NCI-H146 (cell line): ENCODE measurements around the gene SLC24A3.
A peak's percentile ranks its signal among the peaks of the same experiment; 100 is the strongest.
"Not testable (repeated sequence)": the region's sequence is repeated elsewhere in the genome, so short reads cannot be mapped to it uniquely, and the experiment has no call there.

Experiments used
- DNase-seq: peaks from one replicate; lab custom pipeline; 2025; lab: John Stamatoyannopoulos, UW

The SLC24A3 gene

GRCh38 chr20:19678591-19678990, 466.1 kb downstream of the SLC24A3 start:
- DNase-seq: not testable (repeated sequence)

GRCh38 chr20:19679900-19680495, 467.6 kb downstream of the SLC24A3 start:
- DNase-seq: no peak

GRCh38 chr20:19682249-19682648, 469.8 kb downstream of the SLC24A3 start:
- DNase-seq: no peak

GRCh38 chr20:19683188-19683587, 470.7 kb downstream of the SLC24A3 start:
- DNase-seq: no peak

GRCh38 chr20:19683822-19684221, 471.4 kb downstream of the SLC24A3 start:
- no peak for DNase-seq

- DNase-seq: peak; percentile 69
These were observed 475.8 kb downstream of the SLC24A3 start for GRCh38 chr20:19688031-19688806.

- DNase-seq: no peak
These were observed 478.0 kb downstream of the SLC24A3 start for GRCh38 chr20:19690462-19690861.

GRCh38 chr20:19691125-19691524, 478.7 kb downstream of the SLC24A3 start:
- no peak for DNase-seq

GRCh38 chr20:19692100-19692499, 479.7 kb downstream of the SLC24A3 start:
- DNase-seq: no peak

- DNase-seq: peak; percentile 54
These were observed 480.3 kb downstream of the SLC24A3 start for GRCh38 chr20:19692685-19693119.

- DNase-seq: no peak
These were observed 481.1 kb downstream of the SLC24A3 start for GRCh38 chr20:19693508-19693907.

- no peak for DNase-seq
These were observed 482.6 kb downstream of the SLC24A3 start for GRCh38 chr20:19695081-19695480.

- no peak for DNase-seq
These were observed 484.2 kb downstream of the SLC24A3 start for GRCh38 chr20:19696620-19697019.

- DNase-seq: no peak
These were observed 485.0 kb downstream of the SLC24A3 start for GRCh38 chr20:19697415-19697814.

- no peak for DNase-seq
These were observed 486.9 kb downstream of the SLC24A3 start for GRCh38 chr20:19699180-19699971.

- no peak for DNase-seq
These were observed 489.0 kb downstream of the SLC24A3 start for GRCh38 chr20:19701429-19701828.

GRCh38 chr20:19706463-19706862, 494.0 kb downstream of the SLC24A3 start:
- DNase-seq: no peak

- DNase-seq: no peak
These were observed 497.3 kb downstream of the SLC24A3 start for GRCh38 chr20:19709635-19710335.

- no peak for DNase-seq
These were observed 498.1 kb downstream of the SLC24A3 start for GRCh38 chr20:19710336-19711120.

- DNase-seq: no peak
These were observed 498.7 kb downstream of the SLC24A3 start for GRCh38 chr20:19711126-19711525.

- no peak for DNase-seq
These were observed 500.3 kb downstream of the SLC24A3 start for GRCh38 chr20:19712721-19713260.
